Large intestine (tissue), 3 donors: ENCODE measurements around the gene SANBR. TPM values are rescaled to one million over a fixed set of nuclear protein-coding genes. Genes with fewer than 3 reads are reported as not detected.
"Not testable (repeated sequence)": the region's sequence is repeated elsewhere in the genome, so short reads cannot be mapped to it uniquely, and the experiment has no call there.

Source experiments
- DNase-seq, 2 donors: peaks; one replicate each; pipeline versions ENCODE4 v3.0.0 to v3.0.0-alpha.2; 2013
- H3K27ac ChIP-seq: one replicate; pipeline ENCODE4 v1.5.1; 2013; ENCODE audit warnings: low read length
- H3K27me3 ChIP-seq: 2 replicates; pipeline ENCODE4 v1.6.1; 2013; ENCODE audit warnings: low read length; ENCODE audit not compliant: control insufficient read depth, insufficient read depth
- H3K36me3 ChIP-seq: 2 replicates; pipeline ENCODE4 v1.6.1; 2013; ENCODE audit warnings: low read length; ENCODE audit not compliant: control insufficient read depth, insufficient read depth
- H3K4me1 ChIP-seq: one replicate; pipeline ENCODE4 v1.6.1; 2013; ENCODE audit warnings: low read length; ENCODE audit not compliant: control insufficient read depth, insufficient read depth
- H3K4me3 ChIP-seq: one replicate; pipeline ENCODE4 v1.5.1; 2013; ENCODE audit warnings: low read length
- H3K9me3 ChIP-seq: one replicate; pipeline ENCODE4 v1.6.1; 2013; ENCODE audit warnings: mild to moderate bottlenecking, low read depth, low read length, moderate library complexity; ENCODE audit not compliant: control insufficient read depth
- WGBS: methylation state at CpG from one replicate; pipeline ENCODE4 v1.1.5; 2013; ENCODE audit warnings: low lambda C conversion rate; ENCODE audit not compliant: insufficient coverage; 5-methylcytosine and 5-hydroxymethylcytosine counted together
- polyA plus RNA-seq: library from polyadenylated mRNA; unstranded; fragments of 120-200 nt; gene quantifications from one replicate; pipeline ENCODE4 v1.2.1, GENCODE V29; 2013

SANBR gene
- polyA plus RNA-seq, 1 donor = 18.7 TPM

DNA sequence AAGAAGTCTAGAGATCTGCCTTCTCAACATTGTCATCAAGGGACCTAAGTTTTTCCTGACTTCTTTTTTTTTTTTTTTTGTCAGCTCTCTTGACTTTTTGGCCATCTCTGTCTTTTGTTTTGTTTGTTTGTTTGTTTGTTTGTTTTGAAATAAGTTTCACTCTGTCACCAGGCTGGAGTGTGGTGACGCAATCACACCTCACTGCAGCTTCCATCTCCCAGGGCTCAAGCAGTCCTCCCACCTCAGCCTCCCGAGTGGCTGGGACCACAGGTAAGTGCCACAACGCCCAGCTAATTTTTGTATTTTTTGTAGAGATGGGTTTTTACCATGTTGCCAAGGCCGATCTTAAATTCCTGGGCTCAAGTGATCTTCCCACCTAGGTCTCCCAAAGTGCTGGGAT is 42.0 kb upstream of the SANBR start:
- Histone ChIP-seq H3K4me1 (peaks cover 4% of the 10 kb centered on the region), H3K4me3 (no peak overlapping the region), H3K9me3 (no peaks in the 10 kb centered on the region), H3K36me3 (peaks cover 25% of the 10 kb centered on the region), H3K27ac (no peak overlapping the region), H3K27me3 (no peaks in the 10 kb centered on the region)
- DNase-seq = no peak
- WGBS = no CpG with 5 or more reads among the region's 4 CpGs

DNA sequence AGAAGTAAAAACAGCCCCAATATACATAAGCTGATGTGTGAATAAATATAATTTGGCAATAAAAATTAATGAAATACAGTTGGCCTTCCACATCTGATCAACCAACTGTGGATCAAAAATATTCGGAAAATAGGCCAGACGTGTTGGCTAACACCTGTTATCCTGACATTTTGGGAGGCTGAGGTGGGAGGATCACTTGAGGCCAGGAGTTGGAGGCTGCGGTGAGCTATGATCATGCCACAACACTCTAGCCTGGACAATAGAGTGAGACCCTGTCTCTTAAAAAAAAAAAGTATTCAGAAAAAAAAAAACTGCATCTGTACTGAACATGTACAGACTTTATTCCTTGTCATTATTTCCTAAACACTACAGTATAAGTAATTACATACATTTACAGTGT is 36.1 kb upstream of the SANBR start:
- DNase-seq = no peak
- Histone ChIP-seq H3K4me1 (no peaks in the 10 kb centered on the region), H3K9me3 (no peaks in the 10 kb centered on the region), H3K4me3 (no peak overlapping the region), H3K27me3 (no peaks in the 10 kb centered on the region), H3K36me3 (peaks cover 40% of the 10 kb centered on the region), H3K27ac (no peak overlapping the region)
- WGBS = no CpG with 5 or more reads among the region's 3 CpGs

GRCh38 chr2:61034592-61034991 is 31.1 kb upstream of the SANBR start:
- not testable (repeated sequence) for H3K4me1 ChIP-seq, H3K27me3 ChIP-seq, H3K27ac ChIP-seq, H3K4me3 ChIP-seq, H3K9me3 ChIP-seq, DNase-seq
- WGBS = no CpG with 5 or more reads among the region's 9 CpGs
- H3K36me3 ChIP-seq = peaks cover 43% of the 10 kb centered on the region

GRCh38 chr2:61036643-61037042 is 29.0 kb upstream of the SANBR start:
- H3K4me3 ChIP-seq, DNase-seq, H3K9me3 ChIP-seq, H3K27ac ChIP-seq, H3K4me1 ChIP-seq, H3K27me3 ChIP-seq: not testable (repeated sequence)
- peaks cover 35% of the 10 kb centered on the region for H3K36me3 ChIP-seq
- no CpG with 5 or more reads among the region's 2 CpGs for WGBS

DNA sequence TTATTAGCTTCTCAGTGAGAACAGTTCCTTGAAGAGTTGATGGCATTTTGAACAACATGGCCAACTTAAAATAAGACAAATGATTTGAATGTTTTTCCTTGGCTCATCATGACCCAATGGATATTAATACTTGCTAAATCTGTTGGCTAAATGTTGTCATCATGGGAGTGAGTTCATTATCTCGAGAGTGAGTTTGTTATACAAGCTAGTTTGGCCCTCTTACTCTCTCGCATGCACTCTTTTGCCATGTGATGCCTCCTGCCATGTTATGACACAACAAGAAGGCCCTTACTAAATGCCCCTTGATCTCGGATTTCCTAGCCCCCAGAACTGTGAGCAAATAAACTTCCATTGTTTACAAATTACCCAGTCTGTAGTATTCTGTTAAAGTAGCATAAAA is 22.9 kb upstream of the SANBR start:
- no peak for DNase-seq

DNA sequence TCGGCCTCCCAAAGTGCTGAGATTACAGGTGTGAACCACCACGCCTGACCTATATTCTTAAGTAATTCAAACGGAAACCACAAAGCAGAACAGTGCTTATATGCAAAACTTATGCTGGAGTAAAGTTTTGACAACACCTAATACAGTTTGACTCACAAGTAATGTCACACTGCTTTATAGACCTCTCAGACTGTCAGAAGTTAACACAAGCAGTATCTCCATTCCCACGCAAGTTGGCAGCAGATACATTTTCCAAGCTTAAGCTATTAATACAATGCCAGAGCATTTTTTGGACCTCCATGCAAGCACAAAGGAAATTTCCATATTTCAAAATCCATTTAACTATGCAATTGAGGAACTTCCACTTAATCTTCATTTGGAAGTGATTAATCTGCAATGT is 21.0 kb upstream of the SANBR start:
- H3K4me3 ChIP-seq = no peak overlapping the region
- H3K27ac ChIP-seq = no peak overlapping the region
- H3K9me3 ChIP-seq = no peaks in the 10 kb centered on the region
- H3K27me3 ChIP-seq = no peaks in the 10 kb centered on the region
- WGBS = no CpG with 5 or more reads among the region's 4 CpGs
- DNase-seq = no peak
- peaks cover 29% of the 10 kb centered on the region for H3K36me3 ChIP-seq
- no peaks in the 10 kb centered on the region for H3K4me1 ChIP-seq

More for the DNA sequence above, 22.9 kb upstream of the SANBR start:
- no peak overlapping the region for H3K4me3 ChIP-seq
- no peaks in the 10 kb centered on the region for H3K9me3 ChIP-seq
- H3K36me3 ChIP-seq = peaks cover 20% of the 10 kb centered on the region
- no peak overlapping the region for H3K27ac ChIP-seq
- no peaks in the 10 kb centered on the region for H3K4me1 ChIP-seq
- no peaks in the 10 kb centered on the region for H3K27me3 ChIP-seq
- WGBS = no CpG with 5 or more reads among the region's 3 CpGs

DNA sequence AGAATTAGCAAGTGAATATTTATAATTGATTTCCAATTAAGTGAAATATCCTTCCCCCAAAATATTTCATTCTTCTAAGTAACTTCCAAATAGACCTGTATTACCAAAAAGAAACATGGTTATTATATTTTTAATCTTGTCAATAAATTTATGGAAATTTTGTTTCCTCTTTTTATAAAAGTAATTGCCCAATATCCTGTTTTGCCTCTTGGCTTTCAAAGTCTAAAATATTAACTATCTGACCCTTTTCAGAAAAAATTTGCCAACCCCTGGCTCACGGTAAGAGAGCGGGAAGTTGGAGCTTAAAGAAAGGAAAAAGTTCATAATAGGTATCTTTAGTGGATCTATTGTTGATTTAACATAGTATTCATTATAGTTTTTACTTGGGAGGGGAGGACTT is 20.4 kb upstream of the SANBR start:
- H3K36me3 ChIP-seq = peaks cover 31% of the 10 kb centered on the region
- no peak overlapping the region for H3K4me3 ChIP-seq
- H3K27me3 ChIP-seq = no peaks in the 10 kb centered on the region
- no peak overlapping the region for H3K27ac ChIP-seq
- no peaks in the 10 kb centered on the region for H3K9me3 ChIP-seq
- DNase-seq = no peak
- WGBS = no CpG with 5 or more reads among the region's 2 CpGs
- no peaks in the 10 kb centered on the region for H3K4me1 ChIP-seq

GRCh38 chr2:61045999-61046398 is 19.7 kb upstream of the SANBR start:
- WGBS = 63% methylated on average over 3 of the region's 4 CpGs
- no peaks in the 10 kb centered on the region for H3K9me3 ChIP-seq
- no peak overlapping the region for H3K27ac ChIP-seq
- H3K27me3 ChIP-seq = no peaks in the 10 kb centered on the region
- H3K4me1 ChIP-seq = no peaks in the 10 kb centered on the region
- H3K36me3 ChIP-seq = peaks cover 33% of the 10 kb centered on the region
- no peak for DNase-seq
- H3K4me3 ChIP-seq = no peak overlapping the region

DNA sequence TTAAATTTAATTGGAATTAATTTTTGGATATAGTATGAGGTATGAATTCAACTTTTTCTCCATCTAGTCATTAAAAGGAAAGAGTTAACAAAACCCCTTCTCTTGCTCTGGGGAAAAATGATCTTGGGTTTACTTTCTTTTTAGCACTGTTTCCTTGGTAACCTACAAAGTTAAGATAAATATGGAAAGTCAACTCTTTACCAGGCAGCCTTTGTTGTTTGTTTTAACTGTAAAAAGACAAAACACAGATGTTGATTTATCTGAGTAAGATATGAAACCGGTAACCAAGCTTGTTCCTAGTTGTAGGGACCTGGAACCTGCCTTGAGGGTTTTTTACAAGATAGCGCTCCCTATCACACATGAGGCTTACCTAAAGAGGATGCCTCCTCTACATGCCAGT is 10.1 kb upstream of the SANBR start:
- DNase-seq = no peak
- H3K4me3 ChIP-seq = no peak overlapping the region
- no peak overlapping the region for H3K27ac ChIP-seq
- WGBS = no CpG with 5 or more reads among the region's 2 CpGs
- no peaks in the 10 kb centered on the region for H3K4me1 ChIP-seq
- H3K36me3 ChIP-seq = peaks cover 9% of the 10 kb centered on the region
- no peaks in the 10 kb centered on the region for H3K9me3 ChIP-seq
- no peaks in the 10 kb centered on the region for H3K27me3 ChIP-seq

- no peaks in the 10 kb centered on the region for H3K9me3 ChIP-seq
- no peak overlapping the region for H3K4me3 ChIP-seq
- DNase-seq = no peak
Measured at GRCh38 chr2:61057562-61057961, 8.1 kb upstream of the SANBR start.

DNA sequence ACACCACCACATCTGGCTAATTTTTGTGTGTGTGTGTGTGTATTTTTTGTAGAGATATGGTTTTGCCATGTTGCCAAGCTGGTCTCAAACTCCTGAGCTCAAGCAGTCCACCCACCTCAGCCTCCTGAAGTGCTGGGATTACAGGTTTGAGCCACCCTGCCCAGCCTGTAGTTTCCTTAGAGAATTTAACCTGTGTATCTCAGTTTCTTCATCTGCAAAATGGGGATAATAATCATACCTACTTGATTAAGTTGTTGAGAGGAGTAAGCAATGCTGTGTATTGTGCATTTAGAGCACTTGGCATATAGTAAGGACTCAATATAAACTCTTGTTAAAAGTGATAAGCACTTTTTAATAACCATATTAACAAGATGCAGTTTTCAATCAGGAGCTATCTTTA is 6.3 kb upstream of the SANBR start:
- no peak for DNase-seq
- no peaks in the 10 kb centered on the region for H3K9me3 ChIP-seq
- H3K4me1 ChIP-seq = no peaks in the 10 kb centered on the region
- H3K4me3 ChIP-seq = no peak overlapping the region
- H3K27me3 ChIP-seq = no peaks in the 10 kb centered on the region
- no peak overlapping the region for H3K27ac ChIP-seq
- peaks cover 2% of the 10 kb centered on the region for H3K36me3 ChIP-seq

More at GRCh38 chr2:61057562-61057961, 8.1 kb upstream of the SANBR start:
- peaks cover 7% of the 10 kb centered on the region for H3K36me3 ChIP-seq
- no peaks in the 10 kb centered on the region for H3K27me3 ChIP-seq
- no peak overlapping the region for H3K27ac ChIP-seq
- H3K4me1 ChIP-seq = no peaks in the 10 kb centered on the region
